Measurements from ENCODE around the gene DNM2.
"Not testable (repeated sequence)": the region's sequence is repeated elsewhere in the genome, so short reads cannot be mapped to it uniquely, and the experiment has no call there.

Gene DNM2

GRCh38 chr19:10717356-10718204 is at the start of gene DNM2:
DNM2 (plus strand) TSS chr19:10718079; CDS start chr19:10718243, 164 bp downstream.
- peak; percentile 99 to 100 for DNase-seq

GRCh38 chr19:10669246-10669645 is 48.6 kb upstream of the DNM2 start:
- DNase-seq = no peak

GRCh38 chr19:10670182-10670581 is 47.7 kb upstream of the DNM2 start:
- no peak for DNase-seq

- DNase-seq = no peak
Observed at GRCh38 chr19:10670876-10671804, 46.7 kb upstream of the DNM2 start.

GRCh38 chr19:10671922-10672321 is 46.0 kb upstream of the DNM2 start:
- DNase-seq = not testable (repeated sequence)

GRCh38 chr19:10675214-10675613 is 42.7 kb upstream of the DNM2 start:
- not testable (repeated sequence) for DNase-seq

GRCh38 chr19:10677751-10678150 is 40.1 kb upstream of the DNM2 start:
- DNase-seq = no peak

- no peak for DNase-seq
Observed at GRCh38 chr19:10678813-10679212, 39.1 kb upstream of the DNM2 start.

GRCh38 chr19:10679743-10680142 is 38.1 kb upstream of the DNM2 start:
- no peak for DNase-seq

- DNase-seq = no peak
Observed at GRCh38 chr19:10680545-10681135, 37.2 kb upstream of the DNM2 start.

GRCh38 chr19:10681658-10682057 is 36.2 kb upstream of the DNM2 start:
- no peak for DNase-seq

GRCh38 chr19:10682397-10683063 is 35.3 kb upstream of the DNM2 start:
- DNase-seq = no peak

- no peak for DNase-seq
Observed at GRCh38 chr19:10683064-10683426, 34.8 kb upstream of the DNM2 start.

GRCh38 chr19:10683582-10683981 is 34.3 kb upstream of the DNM2 start:
- no peak for DNase-seq

GRCh38 chr19:10685210-10685609 is 32.7 kb upstream of the DNM2 start:
- no peak for DNase-seq

GRCh38 chr19:10686193-10686592 is 31.7 kb upstream of the DNM2 start:
- no peak for DNase-seq

- no peak for DNase-seq
Observed at GRCh38 chr19:10686661-10687517, 31.0 kb upstream of the DNM2 start.

GRCh38 chr19:10687518-10688288 is 30.2 kb upstream of the DNM2 start:
- DNase-seq = no peak

GRCh38 chr19:10688545-10689280 is 29.2 kb upstream of the DNM2 start:
- DNase-seq = no peak

GRCh38 chr19:10690341-10690781 is 27.5 kb upstream of the DNM2 start:
- no peak for DNase-seq

All from CD4-positive, alpha-beta T cell treated with Interleukin-1 beta for 1 hour (primary cell).